Measurements from ENCODE around the gene KCNAB1.
A peak's percentile ranks its signal among the peaks of the same experiment; 100 is the strongest.
"Not testable (repeated sequence)": the region's sequence is repeated elsewhere in the genome, so short reads cannot be mapped to it uniquely, and the experiment has no call there.

Gene KCNAB1

DNA sequence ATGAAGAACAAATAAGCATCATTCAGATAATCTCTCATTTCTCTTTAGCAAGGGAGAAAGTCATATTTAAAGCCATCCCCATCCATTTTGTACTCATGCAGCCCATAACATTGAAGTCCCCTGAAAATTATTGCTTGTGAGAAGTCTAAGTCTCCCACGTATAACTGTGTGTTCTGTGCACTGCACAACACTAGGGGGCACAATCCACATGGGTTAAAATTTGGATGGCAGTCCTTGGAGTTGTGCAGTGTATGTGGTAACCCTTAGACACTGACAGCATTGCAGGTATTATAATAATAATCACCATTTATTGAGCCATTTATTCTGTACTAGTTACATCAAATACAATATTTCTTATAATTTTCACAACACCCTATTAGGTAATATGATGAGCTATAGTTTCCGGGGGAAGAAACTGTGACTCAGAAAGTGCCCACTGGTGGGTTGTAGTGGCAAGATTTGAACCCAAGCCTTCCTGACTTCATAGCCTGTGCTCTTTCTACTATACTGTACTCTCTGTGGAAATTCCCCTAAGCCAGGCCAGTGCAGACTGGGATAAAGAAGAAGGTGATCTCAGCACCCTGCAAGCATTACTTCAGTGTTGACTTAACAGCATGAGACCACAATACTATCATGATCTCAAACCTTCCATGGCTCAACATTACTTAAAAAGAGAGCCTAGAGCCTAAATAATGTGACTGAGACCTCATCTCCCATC, 15.7 kb downstream of the KCNAB1 start:
- TF ChIP-seq, protein P1, sequence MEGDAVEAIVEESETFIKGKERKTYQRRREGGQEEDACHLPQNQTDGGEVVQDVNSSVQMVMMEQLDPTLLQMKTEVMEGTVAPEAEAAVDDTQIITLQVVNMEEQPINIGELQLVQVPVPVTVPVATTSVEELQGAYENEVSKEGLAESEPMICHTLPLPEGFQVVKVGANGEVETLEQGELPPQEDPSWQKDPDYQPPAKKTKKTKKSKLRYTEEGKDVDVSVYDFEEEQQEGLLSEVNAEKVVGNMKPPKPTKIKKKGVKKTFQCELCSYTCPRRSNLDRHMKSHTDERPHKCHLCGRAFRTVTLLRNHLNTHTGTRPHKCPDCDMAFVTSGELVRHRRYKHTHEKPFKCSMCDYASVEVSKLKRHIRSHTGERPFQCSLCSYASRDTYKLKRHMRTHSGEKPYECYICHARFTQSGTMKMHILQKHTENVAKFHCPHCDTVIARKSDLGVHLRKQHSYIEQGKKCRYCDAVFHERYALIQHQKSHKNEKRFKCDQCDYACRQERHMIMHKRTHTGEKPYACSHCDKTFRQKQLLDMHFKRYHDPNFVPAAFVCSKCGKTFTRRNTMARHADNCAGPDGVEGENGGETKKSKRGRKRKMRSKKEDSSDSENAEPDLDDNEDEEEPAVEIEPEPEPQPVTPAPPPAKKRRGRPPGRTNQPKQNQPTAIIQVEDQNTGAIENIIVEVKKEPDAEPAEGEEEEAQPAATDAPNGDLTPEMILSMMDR (IDR thresholded peaks at IDR 0.05; ENCODE audit: control extremely low read depth, extremely low read depth, low read depth, missing control alignments) = peak; percentile 18
- no peak for DNase-seq (ENCODE audit: extremely low spot score)
- POLR2A ChIA-PET = no interaction called here
- CTCF ChIA-PET = interaction anchor here (0.9 to 1.7 kb wide), 4 partner anchors 8 to 14 kb away, joined by 3 to 7 read pairs (median 4); no protein-coding TSS in a partner anchor

DNA sequence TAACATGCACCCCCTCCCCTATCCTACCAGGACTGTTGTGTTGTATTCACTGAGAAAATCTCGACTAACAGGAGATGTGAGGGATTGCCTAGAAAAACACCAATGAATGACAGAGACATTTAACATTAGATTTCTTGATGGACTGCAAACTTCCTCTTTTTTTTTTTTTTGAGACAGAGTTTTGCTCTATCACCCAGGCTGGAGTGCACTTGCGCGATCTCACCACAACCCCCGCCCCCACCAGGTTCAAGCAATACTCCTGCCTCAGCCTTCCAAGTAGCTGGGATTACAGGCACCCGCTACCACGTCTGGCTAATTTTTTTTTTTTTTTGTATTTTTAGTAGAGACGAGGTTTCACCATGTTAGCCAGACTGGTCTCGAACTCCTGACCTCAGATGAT, 17.0 kb downstream of the KCNAB1 start:
- CTCF ChIA-PET = interaction anchor here (3.1 kb wide), 1 partner anchor 14 kb away, joined by 19 read pairs; no protein-coding TSS in a partner anchor
- not testable (repeated sequence) for DNase-seq (ENCODE audit: extremely low spot score)

DNA sequence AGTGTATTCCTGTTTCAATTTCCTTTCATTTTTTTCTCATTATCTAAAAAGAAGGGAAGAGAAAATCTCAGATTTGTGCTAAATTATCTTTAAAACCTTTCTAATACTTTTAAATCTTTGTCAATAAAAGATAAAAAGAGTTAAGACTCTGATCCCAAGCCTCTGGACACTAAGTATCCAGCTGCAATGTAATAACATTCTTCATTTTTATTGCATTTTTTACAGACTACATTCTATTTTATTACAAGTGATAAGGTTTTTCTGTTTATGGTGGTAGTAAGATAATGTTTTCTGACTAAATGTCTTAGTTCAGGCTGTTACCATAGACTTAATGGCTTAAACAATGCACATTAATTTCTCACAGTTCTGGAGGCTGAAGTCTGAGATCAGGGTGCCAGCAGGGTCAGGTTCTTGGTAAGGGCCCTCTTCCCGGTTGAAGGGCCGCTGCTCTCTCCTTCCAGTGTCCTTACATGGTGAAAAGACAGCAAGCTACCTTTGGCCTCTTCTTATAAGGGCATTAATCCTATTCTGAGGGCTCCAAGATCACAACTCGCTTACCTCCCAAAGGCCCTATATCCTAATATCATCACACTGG, 19.7 kb downstream of the KCNAB1 start:
- TF ChIP-seq, protein P1 (IDR thresholded peaks at IDR 0.05; ENCODE audit: control extremely low read depth, extremely low read depth, low read depth, missing control alignments) = no peak
- ChIA-PET POLR2A (no interaction called here), CTCF (interaction anchor here (1.0 to 3.1 kb wide), 7 partner anchors 9 to 31 kb away, joined by 3 to 19 read pairs (median 4); no protein-coding TSS in a partner anchor)
- no peak for DNase-seq (ENCODE audit: extremely low spot score)

More for the DNA sequence above, 17.0 kb downstream of the KCNAB1 start:
- POLR2A ChIA-PET = not testable (repeated sequence)

DNA sequence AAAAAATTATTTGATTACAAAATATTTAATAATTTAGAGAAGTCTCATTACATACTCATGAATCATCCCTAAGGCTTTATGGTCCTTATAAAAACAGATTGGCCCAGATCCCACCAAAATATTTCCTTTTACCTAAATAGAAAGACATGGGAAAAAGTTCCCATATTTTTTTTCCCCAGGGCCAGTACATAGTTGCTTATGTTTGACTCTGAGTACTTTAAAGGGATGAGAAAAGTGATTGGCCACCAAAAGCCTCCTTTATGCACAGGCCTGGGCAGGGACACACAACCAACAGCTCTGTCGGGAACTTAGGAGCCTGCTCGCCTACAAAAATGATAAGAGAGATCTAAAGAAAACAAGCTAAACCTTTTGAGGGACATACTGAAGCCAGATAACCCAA, 22.3 kb downstream of the KCNAB1 start:
- POLR2A ChIA-PET = no interaction called here
- TF ChIP-seq, protein P1 (IDR thresholded peaks at IDR 0.05; ENCODE audit: control extremely low read depth, extremely low read depth, low read depth, missing control alignments) = no peak
- DNase-seq (ENCODE audit: extremely low spot score) = no peak
- CTCF ChIA-PET = interaction anchor here (0.9 to 1.9 kb wide), 6 partner anchors 8 to 307 kb away, joined by 3 to 10 read pairs (median 3); no protein-coding TSS in a partner anchor

DNA sequence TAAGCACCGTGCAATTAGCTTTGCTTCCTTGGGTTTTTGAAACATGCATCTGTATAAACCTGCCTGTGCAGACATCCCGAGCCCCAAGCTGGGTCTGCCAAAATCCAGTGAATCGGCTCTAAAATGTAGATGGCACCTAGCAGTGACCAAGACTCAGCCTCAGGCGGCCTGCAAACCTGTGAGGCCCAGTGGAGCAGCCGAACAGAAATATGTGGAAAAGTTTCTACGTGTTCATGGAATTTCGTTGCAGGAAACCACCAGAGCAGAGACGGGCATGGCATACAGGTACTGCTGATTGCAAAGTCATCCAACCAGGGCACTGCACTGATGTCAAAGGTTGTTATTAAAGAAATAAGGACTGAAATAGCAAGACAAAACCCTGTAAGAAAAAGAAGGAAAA, 22.8 kb downstream of the KCNAB1 start:
- no peak for DNase-seq (ENCODE audit: extremely low spot score)

DNA sequence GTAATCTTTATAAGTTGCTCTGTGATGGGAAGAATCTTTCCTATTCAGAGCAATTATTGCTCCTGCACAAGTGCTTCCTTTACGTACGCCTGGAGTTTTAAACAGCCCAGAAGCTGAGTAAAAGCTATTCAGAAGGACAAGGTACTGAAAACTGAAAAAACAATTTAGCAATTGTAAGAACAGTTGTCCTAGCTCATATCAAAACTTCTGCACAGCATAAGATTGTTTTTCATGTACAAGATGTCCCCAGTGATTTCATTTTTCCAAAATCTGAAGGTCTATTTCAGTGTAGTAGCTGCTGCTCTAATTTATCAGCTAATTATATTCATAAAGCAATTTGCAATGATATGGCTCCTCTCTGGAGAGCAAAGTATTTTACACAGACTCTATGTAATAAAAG, 23.7 kb downstream of the KCNAB1 start:
- ChIA-PET POLR2A (no interaction called here), CTCF (interaction anchor here (0.8 to 1.9 kb wide), 5 partner anchors 8 to 366 kb away, joined by 3 to 10 read pairs (median 3); no protein-coding TSS in a partner anchor)
- TF ChIP-seq, protein P1 (IDR thresholded peaks at IDR 0.05; ENCODE audit: control extremely low read depth, extremely low read depth, low read depth, missing control alignments) = no peak
- no peak for DNase-seq (ENCODE audit: extremely low spot score)

More for the DNA sequence above, 22.8 kb downstream of the KCNAB1 start:
- TF ChIP-seq, protein P1 (IDR thresholded peaks at IDR 0.05; ENCODE audit: control extremely low read depth, extremely low read depth, low read depth, missing control alignments) = no peak
- CTCF ChIA-PET = interaction anchor here (0.9 to 1.9 kb wide), 6 partner anchors 7 to 307 kb away, joined by 3 to 10 read pairs (median 4); no protein-coding TSS in a partner anchor
- POLR2A ChIA-PET = no interaction called here

DNA sequence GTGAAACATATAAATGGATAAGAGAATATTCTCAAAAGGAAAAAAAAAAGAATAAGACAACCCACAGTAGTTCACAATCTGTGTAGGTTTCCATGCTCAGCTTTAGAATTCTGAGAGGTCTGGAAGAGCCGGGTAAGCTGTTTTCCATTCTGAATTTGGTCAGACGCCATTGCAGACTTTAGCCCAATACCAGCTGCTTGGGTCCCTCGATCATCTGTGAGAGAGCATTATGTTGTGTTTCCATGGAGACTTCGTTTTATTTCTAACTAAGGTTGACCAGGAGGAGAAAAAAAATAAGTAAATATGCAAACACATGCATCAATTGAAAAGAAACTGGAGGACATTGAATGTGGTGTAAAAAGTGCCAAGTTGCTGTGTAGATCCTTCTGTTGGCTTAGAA, 25.5 kb downstream of the KCNAB1 start:
- TF ChIP-seq, protein P1 (IDR thresholded peaks at IDR 0.05; ENCODE audit: control extremely low read depth, extremely low read depth, low read depth, missing control alignments) = no peak
- ChIA-PET CTCF (interaction anchor here (0.9 to 2.1 kb wide), 8 partner anchors 8 to 237 kb away, joined by 3 to 8 read pairs (median 3); no protein-coding TSS in a partner anchor), POLR2A (no interaction called here)
- DNase-seq (ENCODE audit: extremely low spot score) = no peak

Measured in GM10248 (cell line).